DND-41 (cell line): ENCODE results near the gene IGSF9.

Experiments
- ATAC-seq: fragments of 200-7000 bp; cut with Tn5 transposase; 3 replicates; pipeline ENCODE4 v1.9.1; 2021; ENCODE audit warnings: low read depth; ENCODE audit not compliant: insufficient read depth
- DNase-seq: peaks from one replicate; pipeline ENCODE4 v3.0.0-alpha.2; 2020
- H2AFZ ChIP-seq: 2 replicates; pipeline ENCODE4 v1.6.0; 2012; ENCODE audit warnings: low read depth, low read length
- H3K27ac ChIP-seq: 2 replicates; pipeline ENCODE4 v1.5.1; 2012; ENCODE audit warnings: low read length, inconsistent platforms
- H3K27me3 ChIP-seq: fragments of 200-600 bp; sonication (generic); 2 replicates; pipeline ENCODE4 v1.6.0; 2012; ENCODE audit warnings: low read length, mild to moderate bottlenecking, inconsistent platforms; ENCODE audit not compliant: insufficient read depth, poor library complexity
- H3K36me3 ChIP-seq: 2 replicates; pipeline ENCODE4 v1.5.1; 2012; ENCODE audit warnings: low read length, inconsistent platforms; ENCODE audit not compliant: insufficient read depth
- H3K4me1 ChIP-seq: 2 replicates; pipeline ENCODE4 v1.5.1; 2012; ENCODE audit warnings: mild to moderate bottlenecking, low read length; ENCODE audit not compliant: insufficient read depth
- H3K4me2 ChIP-seq: 2 replicates; pipeline ENCODE4 v1.6.0; 2012; ENCODE audit warnings: mild to moderate bottlenecking, moderate library complexity, low read length, inconsistent platforms; ENCODE audit not compliant: insufficient read depth
- H3K4me3 ChIP-seq, 2 experiments: fragments of 200-600 bp in 1 of 2; shearing (Covaris generic) in 1 of 2; 2 replicates each; pipeline ENCODE4 v1.5.1; 2012 to 2016; ENCODE audit warnings: inconsistent platforms in 2 of 2, low read length in 2 of 2, mild to moderate bottlenecking in 2 of 2, low read depth in 1 of 2, moderate library complexity in 1 of 2
- H3K79me2 ChIP-seq: 2 replicates; pipeline ENCODE4 v1.6.0; 2012; ENCODE audit warnings: low read length, inconsistent platforms; ENCODE audit not compliant: insufficient read depth
- H3K9ac ChIP-seq: 2 replicates; pipeline ENCODE4 v1.6.0; 2012; ENCODE audit warnings: low read depth, mild to moderate bottlenecking, inconsistent platforms, low read length, moderate library complexity
- H3K9me3 ChIP-seq: 2 replicates; pipeline ENCODE4 v1.5.1; 2012; ENCODE audit warnings: low read length, moderate library complexity, mild to moderate bottlenecking, inconsistent platforms; ENCODE audit not compliant: insufficient read depth, severe bottlenecking
- H4K20me1 ChIP-seq: 2 replicates; pipeline ENCODE4 v1.6.0; 2012; ENCODE audit warnings: low read length; ENCODE audit not compliant: insufficient read depth
- CTCF ChIP-seq: IDR thresholded peaks from 2 replicates; pipeline ENCODE4 v1.5.1; 2012; ENCODE audit warnings: borderline replicate concordance, low read length, moderate library complexity, mild to moderate bottlenecking; ENCODE audit not compliant: poor library complexity, severe bottlenecking; ENCODE audit errors: extremely low read depth
- EZH2 ChIP-seq: IDR thresholded peaks from 3 replicates; pipeline ENCODE4 v1.6.1; 2012; ENCODE audit warnings: borderline replicate concordance, low read depth, mild to moderate bottlenecking, moderate library complexity, low read length, inconsistent platforms; ENCODE audit not compliant: severe bottlenecking

The IGSF9 gene

GRCh38 chr1:159921700-159922504 lies 23.5 kb downstream of the IGSF9 start:
- ATAC-seq (no peak), DNase-seq (no peak)
- H3K4me2 ChIP-seq = peak overlapping the region; percentile 88; the same call in 1 of the 2 replicates
- H3K27me3 ChIP-seq = no peaks in the 10 kb centered on the region
- H3K4me3 ChIP-seq = no peak overlapping the region
- H3K9ac ChIP-seq = no peak overlapping the region
- H2AFZ ChIP-seq = no peak overlapping the region
- H4K20me1 ChIP-seq = peaks cover 60% of the 10 kb centered on the region
- no peaks in the 10 kb centered on the region for H3K9me3 ChIP-seq
- peaks cover 46% of the 10 kb centered on the region for H3K79me2 ChIP-seq
- TF ChIP-seq CTCF (no peak), EZH2 (no peak)
- H3K4me1 ChIP-seq = peaks cover 51% of the 10 kb centered on the region
- H3K27ac ChIP-seq = peak overlapping the region; percentile 5; the same call in 1 of the 2 replicates
- peaks cover 36% of the 10 kb centered on the region for H3K36me3 ChIP-seq

- H4K20me1 ChIP-seq = peaks cover 60% of the 10 kb centered on the region
- H3K9ac ChIP-seq = no peak overlapping the region
- TF ChIP-seq CTCF (no peak), EZH2 (no peak)
- H3K27ac ChIP-seq = no peak overlapping the region
- H3K79me2 ChIP-seq = peaks cover 46% of the 10 kb centered on the region
- H2AFZ ChIP-seq = no peak overlapping the region
- H3K27me3 ChIP-seq = no peaks in the 10 kb centered on the region
- ATAC-seq (no peak), DNase-seq (no peak)
- H3K36me3 ChIP-seq = peaks cover 41% of the 10 kb centered on the region
- H3K4me3 ChIP-seq = no peak overlapping the region
- no peak overlapping the region for H3K4me2 ChIP-seq
- H3K9me3 ChIP-seq = no peaks in the 10 kb centered on the region
- peaks cover 50% of the 10 kb centered on the region for H3K4me1 ChIP-seq
Observed at GRCh38 chr1:159921251-159921650, 24.2 kb downstream of the IGSF9 start.

- DNase-seq (no peak), ATAC-seq (no peak)
- no peak overlapping the region for H3K4me3 ChIP-seq
- no peak overlapping the region for H3K9ac ChIP-seq
- peaks cover 46% of the 10 kb centered on the region for H3K79me2 ChIP-seq
- no peak overlapping the region for H3K27ac ChIP-seq
- TF ChIP-seq EZH2 = no peak
- no peak for TF ChIP-seq CTCF
- no peaks in the 10 kb centered on the region for H3K27me3 ChIP-seq
- no peaks in the 10 kb centered on the region for H3K9me3 ChIP-seq
- peaks cover 60% of the 10 kb centered on the region for H4K20me1 ChIP-seq
- no peak overlapping the region for H3K4me2 ChIP-seq
- H3K4me1 ChIP-seq = peaks cover 44% of the 10 kb centered on the region
- peaks cover 41% of the 10 kb centered on the region for H3K36me3 ChIP-seq
- H2AFZ ChIP-seq = no peak overlapping the region
Observed at GRCh38 chr1:159920651-159921050, 24.8 kb downstream of the IGSF9 start.
